Epithelial cell of proximal tubule (primary cell): ENCODE results near the gene GTF2F2. TPM values are rescaled to one million over a fixed set of nuclear protein-coding genes. Genes with fewer than 3 reads are reported as not detected.
A peak's percentile ranks its signal among the peaks of the same experiment; 100 is the strongest.

Source experiments
- DNase-seq: peaks from one replicate; pipeline ENCODE4 v3.0.0-alpha.2; 2011; ENCODE audit warnings: low read depth
- H3K4me3 ChIP-seq: 2 replicates; pipeline ENCODE4 v1.5.1; 2011; ENCODE audit warnings: low read depth, mild to moderate bottlenecking, low read length
- total RNA-seq: library from RNA; depleted of rRNA; stranded (reverse); fragments of >200 nt; gene quantifications from 2 replicates; pipeline ENCODE4 v1.2.3, GENCODE V29; 2015
- TF ChIP-seq, protein P1 (sequence below): conservative IDR thresholded peaks from 2 replicates; pipeline ENCODE4 v1.5.1; 2012; ENCODE audit warnings: low read depth, mild to moderate bottlenecking, low read length

Gene GTF2F2
- total RNA-seq, 1 donor from 2014 or later = 47.9 TPM

DNA sequence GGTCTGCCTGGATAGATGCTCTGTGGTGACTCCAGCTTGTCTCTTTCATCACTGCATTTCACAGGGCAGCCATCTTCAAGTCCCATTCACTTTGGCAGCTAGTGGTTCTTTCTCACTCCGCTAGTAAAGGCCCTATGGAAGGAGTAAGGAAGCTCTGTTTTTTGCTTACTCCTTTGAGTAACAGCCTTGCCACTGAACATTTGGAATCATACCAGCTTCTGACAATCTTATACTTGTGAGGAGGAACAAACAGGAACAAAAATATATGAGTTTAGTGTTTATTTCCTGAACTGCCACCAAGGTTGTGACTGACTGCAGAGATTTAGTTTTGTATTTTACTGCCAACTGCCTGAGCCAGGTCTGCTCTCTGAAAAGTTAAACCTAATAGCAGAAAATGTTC, 41.9 kb downstream of the GTF2F2 start:
- TF ChIP-seq, protein P1, sequence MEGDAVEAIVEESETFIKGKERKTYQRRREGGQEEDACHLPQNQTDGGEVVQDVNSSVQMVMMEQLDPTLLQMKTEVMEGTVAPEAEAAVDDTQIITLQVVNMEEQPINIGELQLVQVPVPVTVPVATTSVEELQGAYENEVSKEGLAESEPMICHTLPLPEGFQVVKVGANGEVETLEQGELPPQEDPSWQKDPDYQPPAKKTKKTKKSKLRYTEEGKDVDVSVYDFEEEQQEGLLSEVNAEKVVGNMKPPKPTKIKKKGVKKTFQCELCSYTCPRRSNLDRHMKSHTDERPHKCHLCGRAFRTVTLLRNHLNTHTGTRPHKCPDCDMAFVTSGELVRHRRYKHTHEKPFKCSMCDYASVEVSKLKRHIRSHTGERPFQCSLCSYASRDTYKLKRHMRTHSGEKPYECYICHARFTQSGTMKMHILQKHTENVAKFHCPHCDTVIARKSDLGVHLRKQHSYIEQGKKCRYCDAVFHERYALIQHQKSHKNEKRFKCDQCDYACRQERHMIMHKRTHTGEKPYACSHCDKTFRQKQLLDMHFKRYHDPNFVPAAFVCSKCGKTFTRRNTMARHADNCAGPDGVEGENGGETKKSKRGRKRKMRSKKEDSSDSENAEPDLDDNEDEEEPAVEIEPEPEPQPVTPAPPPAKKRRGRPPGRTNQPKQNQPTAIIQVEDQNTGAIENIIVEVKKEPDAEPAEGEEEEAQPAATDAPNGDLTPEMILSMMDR = no peak

DNA sequence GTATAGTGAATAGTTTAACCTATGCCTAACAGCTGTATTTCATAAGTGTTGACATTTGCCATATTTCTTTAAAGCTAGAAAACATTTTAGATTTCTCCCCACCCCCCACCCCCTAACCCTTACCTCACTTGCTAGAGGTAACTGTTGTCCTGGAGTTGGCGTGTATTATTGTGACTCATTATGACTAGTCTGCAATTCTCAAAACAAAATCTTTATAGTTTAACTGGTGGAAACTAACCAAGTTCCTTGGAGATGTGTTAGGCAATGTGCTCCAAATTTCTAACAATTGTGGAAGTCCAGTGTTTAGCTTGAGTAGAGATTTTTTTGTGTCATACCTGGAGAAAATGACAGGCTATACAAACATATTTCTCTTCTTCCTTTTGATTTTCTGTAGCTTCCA, 42.5 kb downstream of the GTF2F2 start:
- no peak overlapping the region for H3K4me3 ChIP-seq
- DNase-seq = peak; percentile 86
- TF ChIP-seq, protein P1 = no peak

More for the DNA sequence above, 41.9 kb downstream of the GTF2F2 start:
- H3K4me3 ChIP-seq = no peak overlapping the region
- no peak for DNase-seq

DNA sequence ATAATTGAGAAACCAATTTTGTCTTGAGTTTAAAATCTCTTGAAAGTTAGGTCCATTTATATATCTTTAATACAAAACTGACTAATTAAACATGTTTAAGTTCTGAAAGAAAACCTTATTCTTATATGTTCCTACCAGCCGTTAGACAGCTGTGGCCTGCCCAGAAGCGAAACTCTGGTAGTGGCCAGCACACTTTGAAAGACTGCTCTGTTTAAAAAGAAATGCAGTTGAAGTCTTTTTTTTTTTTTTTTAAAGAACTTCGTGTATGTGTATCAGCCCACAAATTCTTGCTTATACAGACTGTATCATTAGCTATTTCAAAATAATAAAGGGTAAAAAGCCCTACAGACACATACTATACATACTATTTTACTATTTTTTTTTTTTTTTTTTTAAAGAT, 46.5 kb downstream of the GTF2F2 start:
- TF ChIP-seq, protein P1 = no peak
- no peak for DNase-seq
- no peak overlapping the region for H3K4me3 ChIP-seq

DNA sequence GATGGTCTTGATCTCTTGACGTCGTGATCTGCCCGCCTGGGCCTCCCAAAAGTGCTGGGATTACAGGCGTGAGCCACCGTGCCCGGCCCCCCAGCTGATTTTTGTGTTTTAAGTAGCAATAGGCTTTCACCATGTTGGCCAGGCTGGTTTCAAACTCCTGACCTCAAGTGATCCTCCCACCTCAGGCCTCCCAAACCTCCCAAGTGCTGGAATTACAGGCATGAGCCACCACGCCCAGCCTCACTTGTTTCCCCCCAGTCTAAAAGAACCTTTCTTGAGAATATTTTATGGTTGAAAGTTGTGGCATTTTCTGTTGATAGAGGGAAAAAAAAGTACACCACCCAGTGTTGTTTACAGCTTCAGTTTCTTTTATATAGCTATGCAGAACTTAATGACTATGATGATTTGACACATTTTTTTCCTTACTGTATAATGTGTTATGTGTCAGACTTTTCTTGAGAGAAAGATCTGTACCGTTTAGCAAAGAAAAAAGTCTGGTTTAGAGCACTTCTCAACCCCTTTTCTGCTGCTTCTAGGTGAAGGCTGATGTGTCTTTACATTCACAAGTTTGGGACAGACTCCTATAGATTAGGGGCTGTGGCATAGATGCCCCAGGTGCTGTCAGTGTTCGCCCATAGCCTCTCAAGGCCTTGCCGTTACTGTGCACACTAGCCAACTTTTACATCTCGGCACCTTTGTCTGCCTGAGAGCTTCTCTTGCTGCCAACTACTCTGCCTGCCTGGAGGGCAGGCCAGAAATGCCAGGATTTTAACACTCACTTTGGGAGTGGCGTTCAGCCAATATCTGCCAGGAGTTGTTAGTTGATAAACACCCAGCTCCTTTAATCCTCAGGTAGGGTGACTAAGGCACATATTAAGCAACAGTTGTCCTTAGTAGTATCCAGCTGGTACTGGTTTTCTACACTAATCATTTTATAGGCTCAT, 47.6 kb downstream of the GTF2F2 start:
- DNase-seq = peak; percentile 85
- TF ChIP-seq, protein P1 = no peak

DNA sequence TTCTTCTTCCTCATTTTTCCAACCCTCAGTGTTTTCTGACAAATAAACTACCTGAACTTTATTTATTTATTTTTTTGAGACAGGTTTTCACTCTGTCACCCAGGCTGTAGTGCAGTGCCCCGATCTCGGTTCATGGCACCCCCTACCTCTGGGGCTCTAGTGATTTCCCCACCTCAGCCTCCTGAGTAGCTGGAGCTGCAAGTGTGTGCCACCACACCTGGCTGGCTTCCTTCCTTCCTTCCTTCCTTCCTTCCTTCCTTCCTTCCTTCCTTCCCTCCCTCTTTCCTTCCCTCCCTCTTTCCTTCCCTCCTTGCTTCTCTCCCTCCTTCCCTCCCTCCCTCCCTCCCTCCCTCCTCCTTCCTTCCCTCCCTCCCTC, 48.2 kb downstream of the GTF2F2 start:
- no peak for DNase-seq
- no peak overlapping the region for H3K4me3 ChIP-seq
- TF ChIP-seq, protein P1 = no peak

More for the DNA sequence above, 47.6 kb downstream of the GTF2F2 start:
- H3K4me3 ChIP-seq = no peak overlapping the region

DNA sequence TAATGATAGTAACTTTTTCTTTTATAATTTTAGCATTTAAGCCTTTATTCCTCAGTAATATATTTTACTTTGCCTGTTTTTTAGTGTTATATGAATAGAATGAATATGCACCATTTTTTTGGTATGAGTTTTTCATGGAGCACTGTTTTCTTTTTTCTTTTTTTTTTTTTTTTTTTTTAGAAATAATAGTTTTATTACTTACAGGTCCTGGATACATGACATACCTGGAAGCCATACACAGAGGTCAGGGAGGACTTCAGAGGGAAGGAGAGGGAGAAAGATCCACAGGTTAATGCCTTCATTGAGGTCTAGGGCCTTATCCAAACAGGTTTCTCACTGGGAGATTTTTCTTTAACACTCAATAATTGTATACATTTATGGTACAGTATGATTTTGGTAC, 54.2 kb downstream of the GTF2F2 start:
- no peak for DNase-seq
- TF ChIP-seq, protein P1 = no peak
- no peak overlapping the region for H3K4me3 ChIP-seq
